Panc1 (cell line): ENCODE data around the gene TES. TPM values are rescaled to one million over a fixed set of nuclear protein-coding genes. Genes with fewer than 3 reads are reported as not detected.

Source experiments
- ATAC-seq: fragments of 200-7000 bp; cut with Tn5 transposase; 2 replicates; pipeline ENCODE4 v1.9.1; 2020; ENCODE audit warnings: mild to moderate bottlenecking, moderate library complexity
- BruUV-seq: library from RNA; stranded (reverse); fragments of 400-500 nt; replicated peaks from 2 replicates; lab custom pipeline; 2021; lab: Mats Ljungman, UMichigan
- CTCF ChIA-PET: fragments of 300-600 bp; sonication (Branson Sonifier 250); formaldehyde crosslinking; loops from one replicate; lab custom pipeline; 2022; ENCODE audit warnings: antibody characterized with exemption; lab: Charles Lee
- POLR2A ChIA-PET: fragments of 300-600 bp; sonication (Branson Sonifier 250); formaldehyde crosslinking; loops from one replicate; lab custom pipeline; 2022; ENCODE audit warnings: antibody characterized with exemption; lab: Charles Lee
- DNase-seq: peaks from one replicate; pipeline ENCODE4 v3.0.0-alpha.2; 2010; ENCODE audit warnings: low read depth, low spot score
- H3K27ac ChIP-seq: 2 replicates; pipeline ENCODE4 v1.5.1; 2011; ENCODE audit warnings: mild to moderate bottlenecking, low read length, inconsistent platforms
- H3K27me3 ChIP-seq: fragments of 200-500 bp; sonication (Bioruptor generic); 2 replicates; pipeline ENCODE4 v1.6.0; 2014; ENCODE audit warnings: low read length, inconsistent platforms; ENCODE audit not compliant: control insufficient read depth, insufficient read depth
- H3K36me3 ChIP-seq: fragments of 200-500 bp; sonication (Bioruptor generic); 2 replicates; pipeline ENCODE4 v1.5.1; 2014; ENCODE audit warnings: inconsistent platforms, mild to moderate bottlenecking, low read length, moderate library complexity; ENCODE audit not compliant: control insufficient read depth, insufficient read depth
- H3K4me1 ChIP-seq: 2 replicates; pipeline ENCODE4 v1.5.1; 2011; ENCODE audit warnings: inconsistent platforms, mild to moderate bottlenecking, low read length, moderate library complexity; ENCODE audit not compliant: control insufficient read depth, insufficient read depth
- H3K4me3 ChIP-seq, 2 experiments: 2 replicates each; pipeline ENCODE4 v1.5.1; 2011 to 2012; ENCODE audit warnings: low read depth in 2 of 2, low read length in 2 of 2, mild to moderate bottlenecking in 2 of 2, inconsistent platforms in 1 of 2, moderate library complexity in 1 of 2
- H3K9me3 ChIP-seq: fragments of 200-500 bp; sonication (Bioruptor generic); 2 replicates; pipeline ENCODE4 v1.5.1; 2014; ENCODE audit warnings: low read depth, mild to moderate bottlenecking, inconsistent platforms, low read length, moderate library complexity; ENCODE audit not compliant: control insufficient read depth, insufficient read depth
- POLR2AphosphoS5 ChIP-seq: IDR thresholded peaks from 2 replicates; pipeline ENCODE4 v1.6.1; 2012; ENCODE audit warnings: mild to moderate bottlenecking, low read depth, low read length, moderate library complexity
- SIN3A ChIP-seq: IDR thresholded peaks from 2 replicates; pipeline ENCODE4 v1.6.1; 2012; ENCODE audit warnings: low read depth, mild to moderate bottlenecking, low read length, moderate library complexity, borderline replicate concordance; ENCODE audit not compliant: insufficient read depth
- TCF7L2 ChIP-seq: IDR thresholded peaks from 2 replicates; pipeline ENCODE4 v1.6.1; 2011; ENCODE audit warnings: mild to moderate bottlenecking, low read depth, low read length, inconsistent platforms
- in situ Hi-C: cut with HindIII; loops from 2 replicates; pipeline ENCODE4 v1.10.0; 2016; ENCODE audit warnings: low sequenced_read_pairs, low pct_unique_long_range_greater_than_20kb
- intact Hi-C: fragments of 100-400 bp; cut with micrococcal nuclease; formaldehyde crosslinking; loops from one replicate; pipeline ENCODE4 v1.10.0; 2022; ENCODE audit not compliant: unreplicated experiment
- total RNA-seq: library from RNA; stranded (reverse); gene quantifications from one replicate; pipeline ENCODE4 v1.2.1, GENCODE V29; 2021; ENCODE audit not compliant: unreplicated experiment
- TF ChIP-seq, protein P1 (sequence below): fragments of 450-650 bp; IDR thresholded peaks from 2 replicates; pipeline ENCODE4 v1.5.1; 2017; ENCODE audit warnings: mild to moderate bottlenecking
- TF ChIP-seq, protein P2 (sequence below), 2 experiments: IDR thresholded peaks; 2 replicates each; pipeline ENCODE4 v1.6.1; 2011 to 2012; ENCODE audit warnings: low read depth in 2 of 2, control low read depth in 1 of 2, low read length in 1 of 2, mild to moderate bottlenecking in 1 of 2, moderate library complexity in 1 of 2; ENCODE audit not compliant: insufficient read depth in 1 of 2

TES gene
- total RNA-seq, 1 experiment from 2014 or later, result 99.4 TPM

DNA sequence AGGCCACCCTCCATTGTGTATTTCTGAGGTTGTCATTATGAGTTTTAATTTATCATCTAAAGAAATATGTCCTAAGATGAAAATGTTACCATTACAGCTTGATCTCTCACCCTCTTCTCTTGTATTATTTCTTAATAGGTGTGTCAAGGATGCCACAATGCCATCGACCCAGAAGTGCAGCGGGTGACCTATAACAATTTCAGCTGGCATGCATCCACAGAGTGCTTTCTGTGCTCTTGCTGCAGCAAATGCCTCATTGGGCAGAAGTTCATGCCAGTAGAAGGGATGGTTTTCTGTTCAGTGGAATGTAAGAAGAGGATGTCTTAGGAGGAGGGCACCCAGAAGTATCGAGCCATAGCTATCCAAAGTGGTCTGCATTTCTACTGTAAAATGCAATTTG is 46.8 kb downstream of the TES start:
- H3K27ac ChIP-seq, result peak overlapping the region; percentile 100

DNA sequence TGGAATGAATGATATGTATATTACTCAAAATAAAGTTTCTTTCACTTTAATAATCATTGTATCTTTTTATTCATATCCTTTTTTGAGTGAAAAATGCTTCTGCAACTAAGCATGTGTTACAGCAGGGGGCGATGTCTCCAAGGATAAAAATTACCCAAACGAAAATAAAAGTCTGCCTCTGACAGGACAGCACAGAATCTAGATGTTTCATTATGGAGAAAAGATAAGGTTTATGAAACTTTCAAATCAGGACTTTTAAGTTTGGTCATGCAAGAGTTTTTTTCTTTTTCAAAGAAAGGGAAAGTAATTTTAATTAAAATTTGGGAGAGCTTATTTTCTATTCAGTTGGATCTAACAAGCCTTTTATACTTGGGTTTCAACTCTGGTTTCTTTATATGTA is 48.4 kb downstream of the TES start:
- TF ChIP-seq SIN3A, result no peak
- TF ChIP-seq POLR2AphosphoS5, result 0 out of 2 replicates have a peak, but pooled peaks have one; percentile 9
- TF ChIP-seq, protein P1, sequence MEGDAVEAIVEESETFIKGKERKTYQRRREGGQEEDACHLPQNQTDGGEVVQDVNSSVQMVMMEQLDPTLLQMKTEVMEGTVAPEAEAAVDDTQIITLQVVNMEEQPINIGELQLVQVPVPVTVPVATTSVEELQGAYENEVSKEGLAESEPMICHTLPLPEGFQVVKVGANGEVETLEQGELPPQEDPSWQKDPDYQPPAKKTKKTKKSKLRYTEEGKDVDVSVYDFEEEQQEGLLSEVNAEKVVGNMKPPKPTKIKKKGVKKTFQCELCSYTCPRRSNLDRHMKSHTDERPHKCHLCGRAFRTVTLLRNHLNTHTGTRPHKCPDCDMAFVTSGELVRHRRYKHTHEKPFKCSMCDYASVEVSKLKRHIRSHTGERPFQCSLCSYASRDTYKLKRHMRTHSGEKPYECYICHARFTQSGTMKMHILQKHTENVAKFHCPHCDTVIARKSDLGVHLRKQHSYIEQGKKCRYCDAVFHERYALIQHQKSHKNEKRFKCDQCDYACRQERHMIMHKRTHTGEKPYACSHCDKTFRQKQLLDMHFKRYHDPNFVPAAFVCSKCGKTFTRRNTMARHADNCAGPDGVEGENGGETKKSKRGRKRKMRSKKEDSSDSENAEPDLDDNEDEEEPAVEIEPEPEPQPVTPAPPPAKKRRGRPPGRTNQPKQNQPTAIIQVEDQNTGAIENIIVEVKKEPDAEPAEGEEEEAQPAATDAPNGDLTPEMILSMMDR, result peak; percentile 75; the same call in 1 of the 2 replicates
- no peak for TF ChIP-seq TCF7L2
- TF ChIP-seq, protein P2, sequence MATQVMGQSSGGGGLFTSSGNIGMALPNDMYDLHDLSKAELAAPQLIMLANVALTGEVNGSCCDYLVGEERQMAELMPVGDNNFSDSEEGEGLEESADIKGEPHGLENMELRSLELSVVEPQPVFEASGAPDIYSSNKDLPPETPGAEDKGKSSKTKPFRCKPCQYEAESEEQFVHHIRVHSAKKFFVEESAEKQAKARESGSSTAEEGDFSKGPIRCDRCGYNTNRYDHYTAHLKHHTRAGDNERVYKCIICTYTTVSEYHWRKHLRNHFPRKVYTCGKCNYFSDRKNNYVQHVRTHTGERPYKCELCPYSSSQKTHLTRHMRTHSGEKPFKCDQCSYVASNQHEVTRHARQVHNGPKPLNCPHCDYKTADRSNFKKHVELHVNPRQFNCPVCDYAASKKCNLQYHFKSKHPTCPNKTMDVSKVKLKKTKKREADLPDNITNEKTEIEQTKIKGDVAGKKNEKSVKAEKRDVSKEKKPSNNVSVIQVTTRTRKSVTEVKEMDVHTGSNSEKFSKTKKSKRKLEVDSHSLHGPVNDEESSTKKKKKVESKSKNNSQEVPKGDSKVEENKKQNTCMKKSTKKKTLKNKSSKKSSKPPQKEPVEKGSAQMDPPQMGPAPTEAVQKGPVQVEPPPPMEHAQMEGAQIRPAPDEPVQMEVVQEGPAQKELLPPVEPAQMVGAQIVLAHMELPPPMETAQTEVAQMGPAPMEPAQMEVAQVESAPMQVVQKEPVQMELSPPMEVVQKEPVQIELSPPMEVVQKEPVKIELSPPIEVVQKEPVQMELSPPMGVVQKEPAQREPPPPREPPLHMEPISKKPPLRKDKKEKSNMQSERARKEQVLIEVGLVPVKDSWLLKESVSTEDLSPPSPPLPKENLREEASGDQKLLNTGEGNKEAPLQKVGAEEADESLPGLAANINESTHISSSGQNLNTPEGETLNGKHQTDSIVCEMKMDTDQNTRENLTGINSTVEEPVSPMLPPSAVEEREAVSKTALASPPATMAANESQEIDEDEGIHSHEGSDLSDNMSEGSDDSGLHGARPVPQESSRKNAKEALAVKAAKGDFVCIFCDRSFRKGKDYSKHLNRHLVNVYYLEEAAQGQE (IDR thresholded peaks at IDR 0.05; ENCODE audit: insufficient read depth in 1 of 2, low read depth in 2 of 2, low read length in 1 of 2), result no peak

More for the DNA sequence above, 46.8 kb downstream of the TES start:
- no peaks in the 10 kb centered on the region for H3K27me3 ChIP-seq
- peaks cover 8% of the 10 kb centered on the region for H3K9me3 ChIP-seq
- ATAC-seq (no peak), DNase-seq (no peak)
- in situ Hi-C loops, result no loop called here
- H3K36me3 ChIP-seq, result peaks cover 10% of the 10 kb centered on the region
- H3K4me1 ChIP-seq, result peaks cover 21% of the 10 kb centered on the region
- H3K4me3 ChIP-seq, result no peak overlapping the region
- BruUV-seq, result no TSS peak
- CTCF ChIA-PET, result no interaction called here
- POLR2A ChIA-PET, result no interaction called here
- TF ChIP-seq TCF7L2 (no peak), POLR2AphosphoS5 (no peak), SIN3A (no peak)
- TF ChIP-seq, protein P1, result no peak
- TF ChIP-seq, protein P2 (IDR thresholded peaks at IDR 0.05; ENCODE audit: insufficient read depth in 1 of 2, low read depth in 2 of 2, low read length in 1 of 2), result no peak
- intact Hi-C loops, result loop anchor here (5.0 to 10.0 kb wide), 4 partner anchors 85 to 550 kb away; no protein-coding TSS in a partner anchor

More for the DNA sequence above, 48.4 kb downstream of the TES start:
- intact Hi-C loops, result loop anchor here (2.0 to 10.0 kb wide), 6 partner anchors 84 to 549 kb away; partner anchors contain the start of gene CAV1
- ChIA-PET POLR2A (interaction anchor here (0.6 to 1.3 kb wide), 3 partner anchors 95 to 417 kb away, joined by 3 to 6 read pairs (median 6); no protein-coding TSS in a partner anchor), CTCF (interaction anchor here (0.8 to 1.4 kb wide), 3 partner anchors 184 to 333 kb away, joined by 3 to 8 read pairs (median 5); no protein-coding TSS in a partner anchor)
- Histone ChIP-seq H3K36me3 (peaks cover 3% of the 10 kb centered on the region; the same call in 1 of the 2 replicates), H3K4me1 (peaks cover 22% of the 10 kb centered on the region), H3K4me3 (no peak overlapping the region), H3K9me3 (peaks cover 8% of the 10 kb centered on the region), H3K27me3 (no peaks in the 10 kb centered on the region), H3K27ac (peak overlapping the region; percentile 100)
- in situ Hi-C loops, result no loop called here
- DNase-seq, result no peak
- BruUV-seq, result no TSS peak
- ATAC-seq, result peak; percentile 56; the same call in 1 of the 2 replicates
